ENCODE data around the gene SULT2B1.

- no peak for TF ChIP-seq POLR2AphosphoS5 (IDR thresholded peaks at IDR 0.05)
- TF ChIP-seq, protein P1, sequence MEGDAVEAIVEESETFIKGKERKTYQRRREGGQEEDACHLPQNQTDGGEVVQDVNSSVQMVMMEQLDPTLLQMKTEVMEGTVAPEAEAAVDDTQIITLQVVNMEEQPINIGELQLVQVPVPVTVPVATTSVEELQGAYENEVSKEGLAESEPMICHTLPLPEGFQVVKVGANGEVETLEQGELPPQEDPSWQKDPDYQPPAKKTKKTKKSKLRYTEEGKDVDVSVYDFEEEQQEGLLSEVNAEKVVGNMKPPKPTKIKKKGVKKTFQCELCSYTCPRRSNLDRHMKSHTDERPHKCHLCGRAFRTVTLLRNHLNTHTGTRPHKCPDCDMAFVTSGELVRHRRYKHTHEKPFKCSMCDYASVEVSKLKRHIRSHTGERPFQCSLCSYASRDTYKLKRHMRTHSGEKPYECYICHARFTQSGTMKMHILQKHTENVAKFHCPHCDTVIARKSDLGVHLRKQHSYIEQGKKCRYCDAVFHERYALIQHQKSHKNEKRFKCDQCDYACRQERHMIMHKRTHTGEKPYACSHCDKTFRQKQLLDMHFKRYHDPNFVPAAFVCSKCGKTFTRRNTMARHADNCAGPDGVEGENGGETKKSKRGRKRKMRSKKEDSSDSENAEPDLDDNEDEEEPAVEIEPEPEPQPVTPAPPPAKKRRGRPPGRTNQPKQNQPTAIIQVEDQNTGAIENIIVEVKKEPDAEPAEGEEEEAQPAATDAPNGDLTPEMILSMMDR (IDR thresholded peaks at IDR 0.05) = no peak
- TF ChIP-seq POLR2A (IDR thresholded peaks at IDR 0.05) = no peak
Measured at GRCh38 chr19:48541813-48542212, 10.2 kb upstream of the SULT2B1 start.

Measured in prostate gland (tissue), 2 donors.